Erythroblast (primary cell): ENCODE results near the gene ESAM.
A peak's percentile ranks its signal among the peaks of the same experiment; 100 is the strongest.

Source experiments
- DNase-seq, 2 experiments: peaks; one replicate each; lab custom pipeline; 2025; lab: John Stamatoyannopoulos, UW
- GATA1 ChIP-seq: IDR thresholded peaks from 2 replicates; pipeline ENCODE4 v1.6.1; 2011; ENCODE audit warnings: low read depth, mild to moderate bottlenecking, control low read depth, low read length, moderate library complexity
- POLR2A ChIP-seq: IDR thresholded peaks from 2 replicates; pipeline ENCODE4 v1.6.1; 2011; ENCODE audit warnings: mild to moderate bottlenecking, low read length

Gene ESAM

GRCh38 chr11:124762105-124762623 lies at the start of gene ESAM:
Gene ESAM (minus strand): TSS chr11:124762290. CDS start chr11:124762154, 136 bp downstream.
- TF ChIP-seq GATA1 = no peak
- TF ChIP-seq POLR2A = no peak
- peak; percentile 72 to 76 for DNase-seq

- no peak for DNase-seq
- no peak for TF ChIP-seq POLR2A
These were observed 49.5 kb upstream of the ESAM start for GRCh38 chr11:124811399-124812125.

- no peak for DNase-seq
- TF ChIP-seq POLR2A (no peak), GATA1 (no peak)
These were observed 45.7 kb upstream of the ESAM start for GRCh38 chr11:124807660-124808270.

GRCh38 chr11:124807201-124807600 lies 45.1 kb upstream of the ESAM start:
- TF ChIP-seq GATA1 (no peak), POLR2A (no peak)
- DNase-seq = no peak

GRCh38 chr11:124804884-124805283 lies 42.8 kb upstream of the ESAM start:
- TF ChIP-seq POLR2A (no peak), GATA1 (no peak)
- peak; percentile 18 to 60 for DNase-seq

- no peak for TF ChIP-seq POLR2A
- no peak for TF ChIP-seq GATA1
- no peak for DNase-seq
These were observed 39.7 kb upstream of the ESAM start for GRCh38 chr11:124801636-124802312.

GRCh38 chr11:124801014-124801413 lies 38.9 kb upstream of the ESAM start:
- TF ChIP-seq GATA1 (no peak), POLR2A (no peak)
- no peak for DNase-seq

- DNase-seq = peak; percentile 78 to 83
- TF ChIP-seq GATA1 = no peak
- peak; percentile 60 for TF ChIP-seq POLR2A
These were observed 38.3 kb upstream of the ESAM start, which contains the start of gene MSANTD2 for GRCh38 chr11:124800226-124800929. Gene MSANTD2 (minus strand): TSS chr11:124800406. CDS start chr11:124800380, 26 bp downstream.

- TF ChIP-seq GATA1 = no peak
- no peak for TF ChIP-seq POLR2A
- DNase-seq = peak; percentile 49 to 71
These were observed 37.5 kb upstream of the ESAM start for GRCh38 chr11:124799348-124800225.

GRCh38 chr11:124798991-124799347 lies 36.9 kb upstream of the ESAM start:
- DNase-seq = peak in 1 of 2 experiments; percentile 33
- no peak for TF ChIP-seq GATA1
- no peak for TF ChIP-seq POLR2A

GRCh38 chr11:124796312-124796711 lies 34.2 kb upstream of the ESAM start:
- TF ChIP-seq GATA1 (no peak), POLR2A (no peak)
- no peak for DNase-seq

- DNase-seq = peak; percentile 66 to 76
- TF ChIP-seq POLR2A = no peak
These were observed 31.6 kb upstream of the ESAM start for GRCh38 chr11:124793466-124794278.
